HepG2 (cell line): Measurements from ENCODE around the gene ZBTB46. TPM values are rescaled to one million over a fixed set of nuclear protein-coding genes. Genes with fewer than 3 reads are reported as not detected.
A peak's percentile ranks its signal among the peaks of the same experiment; 100 is the strongest.
"Not testable (repeated sequence)": the region's sequence is repeated elsewhere in the genome, so short reads cannot be mapped to it uniquely, and the experiment has no call there.

Experiments
- ATAC-seq: fragments of 200-7000 bp; cut with Tn5 transposase; 3 replicates; pipeline ENCODE4 v1.9.1; 2020; ENCODE audit warnings: mild to moderate bottlenecking, moderate library complexity
- BruUV-seq: library from RNA; stranded (reverse); fragments of 400-500 nt; replicated peaks from 2 replicates; lab custom pipeline; 2021; lab: Mats Ljungman, UMichigan
- CTCF ChIA-PET: fragments of 300-600 bp; formaldehyde crosslinking; extraction: SDS; loops from one replicate; lab custom pipeline; 2021; ENCODE audit warnings: low total read pairs, inconsistent platforms, low intra/inter-chr PET ratio; lab: Yijun Ruan, JAX
- POLR2A ChIA-PET: fragments of 350-600 bp; sonication (Branson Sonifier 250); formaldehyde crosslinking; loops from one replicate; lab custom pipeline; 2020; ENCODE audit warnings: antibody characterized with exemption, inconsistent platforms; lab: Yijun Ruan, JAX
- DNase-seq: peaks from one replicate; pipeline ENCODE4 v3.0.0-alpha.2; 2015; ENCODE audit warnings: low spot score
- FAIRE-seq: peaks from 3 replicates; lab custom pipeline; 2011; peaks lifted over from hg19 to GRCh38; lab: Jason Lieb, UNC
- H2AFZ ChIP-seq: one replicate; pipeline ENCODE4 v1.6.1; 2011; ENCODE audit warnings: low read length, inconsistent platforms
- H3K27ac ChIP-seq: fragments of 300-600 bp; 3 replicates; pipeline ENCODE4 v1.8.0; 2011; ENCODE audit warnings: mixed run types, mild to moderate bottlenecking, mixed read lengths, low read length, inconsistent platforms; ENCODE audit not compliant: insufficient read depth; ENCODE audit errors: extremely low read length
- H3K27me3 ChIP-seq, 2 experiments: fragments of 200-600 bp in 1 of 2; 2 replicates in 1 of 2; 3 replicates in 1 of 2; pipeline versions ENCODE4 v1.6.0 to v1.8.0; 2011; ENCODE audit warnings: low read length in 2 of 2, mild to moderate bottlenecking in 2 of 2, moderate library complexity in 2 of 2, inconsistent platforms in 1 of 2; ENCODE audit not compliant: insufficient read depth in 2 of 2, control insufficient read depth in 1 of 2
- H3K36me3 ChIP-seq, 2 experiments: fragments of 200-600 bp in 1 of 2; replicated peaks in 1 of 2; 2 replicates in 1 of 2; 3 replicates in 1 of 2; pipeline versions ENCODE4 v1.5.1 to v1.8.0; 2011; ENCODE audit warnings: low read length in 2 of 2, inconsistent platforms in 1 of 2; ENCODE audit not compliant: insufficient read depth in 2 of 2, control insufficient read depth in 1 of 2
- H3K4me1 ChIP-seq: 2 replicates; pipeline ENCODE4 v1.5.1; 2012; ENCODE audit warnings: low read length, inconsistent platforms; ENCODE audit not compliant: insufficient read depth
- H3K4me2 ChIP-seq: 2 replicates; pipeline ENCODE4 v1.6.0; 2011; ENCODE audit warnings: low read depth, low read length, inconsistent platforms
- H3K4me3 ChIP-seq, 3 experiments: fragments of 200-600 bp in 1 of 3; sonication (generic), shearing (Covaris generic) in 1 of 3; replicated peaks in 1 of 3; 2 replicates each; pipeline ENCODE4 v1.5.1; 2011 to 2016; ENCODE audit warnings: low read length in 3 of 3, inconsistent platforms in 2 of 3, low read depth in 2 of 3, mild to moderate bottlenecking in 2 of 3, control low read depth in 1 of 3, mixed read lengths in 1 of 3; ENCODE audit not compliant: insufficient read depth in 1 of 3
- H3K79me2 ChIP-seq: one replicate; pipeline ENCODE4 v1.6.1; 2011; ENCODE audit warnings: low read length, inconsistent platforms; ENCODE audit not compliant: insufficient read depth
- H3K9ac ChIP-seq: 2 replicates; pipeline ENCODE4 v1.6.0; 2011; ENCODE audit warnings: mild to moderate bottlenecking, low read depth, low read length, inconsistent platforms; ENCODE audit not compliant: insufficient read depth
- H3K9me3 ChIP-seq: 2 replicates; pipeline ENCODE4 v1.5.1; 2012; ENCODE audit warnings: mild to moderate bottlenecking, low read length
- H4K20me1 ChIP-seq: 2 replicates; pipeline ENCODE4 v1.6.0; 2011; ENCODE audit warnings: inconsistent platforms, mild to moderate bottlenecking, low read length, moderate library complexity; ENCODE audit not compliant: insufficient read depth
- EED ChIP-seq: sonication (generic); formaldehyde crosslinking; IDR thresholded peaks from 2 replicates; pipeline ENCODE4 v1.5.0; 2020; ENCODE audit warnings: mild to moderate bottlenecking, missing genetic modification reagents
- PRPF4 ChIP-seq: fragments of 200-400 bp; formaldehyde crosslinking; IDR thresholded peaks from 2 replicates; pipeline ENCODE4 v1.6.1; 2016; ENCODE audit warnings: low read length, low read depth; ENCODE audit not compliant: poor library complexity, severe bottlenecking
- SAP130 ChIP-seq: IDR thresholded peaks from 2 replicates; pipeline ENCODE4 v1.6.1; 2016; ENCODE audit warnings: low read depth
- UBTF ChIP-seq: sonication (generic); formaldehyde crosslinking; IDR thresholded peaks from 2 replicates; pipeline ENCODE4 v1.4.0; 2020; ENCODE audit warnings: mild to moderate bottlenecking, missing genetic modification reagents
- YEATS4 ChIP-seq: sonication (generic); formaldehyde crosslinking; IDR thresholded peaks from 2 replicates; pipeline ENCODE4 v1.4.0; 2020; ENCODE audit warnings: missing genetic modification reagents, borderline replicate concordance
- ZNF501 ChIP-seq: sonication (generic); formaldehyde crosslinking; IDR thresholded peaks from 2 replicates; pipeline ENCODE4 v1.5.1; 2020; ENCODE audit warnings: mild to moderate bottlenecking, moderate library complexity, missing genetic modification reagents
- ZNF572 ChIP-seq: sonication (generic); formaldehyde crosslinking; IDR thresholded peaks from 2 replicates; pipeline ENCODE4 v1.5.1; 2020; ENCODE audit warnings: mild to moderate bottlenecking, missing genetic modification reagents
- WGBS: methylation state at CpG from one replicate; pipeline ENCODE4 v1.1.6; 2017; ENCODE audit warnings: low lambda C conversion rate; 5-methylcytosine and 5-hydroxymethylcytosine counted together
- in situ Hi-C: cut with HindIII; loops from 2 replicates; pipeline ENCODE4 v1.10.0; 2017; ENCODE audit warnings: low pct_unique_long_range_greater_than_20kb; ENCODE audit not compliant: extremely low pct_ligation_motif_present
- intact Hi-C: fragments of 100-400 bp; cut with micrococcal nuclease; formaldehyde crosslinking; loops from one replicate; pipeline ENCODE4 v1.10.0; 2022; ENCODE audit not compliant: unreplicated experiment
- polyA plus RNA-seq, 8 experiments: library from polyadenylated mRNA; depleted of rRNA in 3 of 8; stranded (reverse) in 7 of 8; unstranded in 1 of 8; fragments of >200 nt; fragmentation: Illumina TruSeq in 4 of 8; extraction: Trizol in 4 of 8; gene quantifications; 2 replicates each; pipeline versions ENCODE4 v1.2.1 to v1.2.3, GENCODE V29; 2011 to 2016; ENCODE audit warnings: low read depth in 4 of 8, missing spikeins in 1 of 8, mixed read lengths in 1 of 8; ENCODE audit not compliant: insufficient read depth in 1 of 8
- total RNA-seq, 5 experiments: library from RNA; depleted of rRNA; stranded (reverse); fragments of >200 nt; fragmentation: Illumina TruSeq; extraction: Trizol; gene quantifications; 2 replicates each; pipeline ENCODE4 v1.2.3, GENCODE V29; 2016; ENCODE audit warnings: low read depth in 1 of 5
- TF ChIP-seq, protein P1 (sequence below): sonication (generic); formaldehyde crosslinking; IDR thresholded peaks from 2 replicates; pipeline ENCODE4 v1.5.1; 2020; ENCODE audit warnings: mild to moderate bottlenecking, moderate library complexity, missing genetic modification reagents

The ZBTB46 gene
- total and polyA plus RNA-seq, 2 of the 13 experiments (the other 11 are each of a cell fraction or from before 2014, with no cell fraction given), result 1.6 to 13.5 TPM

- FAIRE-seq, in situ Hi-C loops, H3K27me3 ChIP-seq, ATAC-seq, H3K9me3 ChIP-seq, H4K20me1 ChIP-seq, DNase-seq, H2AFZ ChIP-seq, BruUV-seq, H3K9ac ChIP-seq, CTCF ChIA-PET, H3K27ac ChIP-seq: not testable (repeated sequence)
- WGBS, result 98% methylated on average over 13 of the region's 13 CpGs
- H3K4me2 ChIP-seq, result peak overlapping the region; percentile 30; the same call in 1 of the 2 replicates
- TF ChIP-seq ZNF501 (CRISPR knock-in tag) (peak; percentile 63; the same call in 1 of the 2 replicates), PRPF4 (peak; percentile 25), UBTF (CRISPR knock-in tag) (0 out of 2 replicates have a peak, but pooled peaks have one; percentile 2), SAP130 (0 out of 2 replicates have a peak, but pooled peaks have one; percentile 7), EED (CRISPR knock-in tag) (0 out of 2 replicates have a peak, but pooled peaks have one; percentile 44), ZNF572 (CRISPR knock-in tag) (0 out of 2 replicates have a peak, but pooled peaks have one; percentile 80), YEATS4 (CRISPR knock-in tag) (0 out of 2 replicates have a peak, but pooled peaks have one; percentile 15)
- TF ChIP-seq, protein P1, sequence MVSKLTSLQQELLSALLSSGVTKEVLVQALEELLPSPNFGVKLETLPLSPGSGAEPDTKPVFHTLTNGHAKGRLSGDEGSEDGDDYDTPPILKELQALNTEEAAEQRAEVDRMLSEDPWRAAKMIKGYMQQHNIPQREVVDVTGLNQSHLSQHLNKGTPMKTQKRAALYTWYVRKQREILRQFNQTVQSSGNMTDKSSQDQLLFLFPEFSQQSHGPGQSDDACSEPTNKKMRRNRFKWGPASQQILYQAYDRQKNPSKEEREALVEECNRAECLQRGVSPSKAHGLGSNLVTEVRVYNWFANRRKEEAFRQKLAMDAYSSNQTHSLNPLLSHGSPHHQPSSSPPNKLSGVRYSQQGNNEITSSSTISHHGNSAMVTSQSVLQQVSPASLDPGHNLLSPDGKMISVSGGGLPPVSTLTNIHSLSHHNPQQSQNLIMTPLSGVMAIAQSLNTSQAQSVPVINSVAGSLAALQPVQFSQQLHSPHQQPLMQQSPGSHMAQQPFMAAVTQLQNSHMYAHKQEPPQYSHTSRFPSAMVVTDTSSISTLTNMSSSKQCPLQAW, result peak; percentile 33; the same call in 1 of the 2 replicates
- peaks cover 48% of the 10 kb centered on the region for H3K79me2 ChIP-seq
- H3K4me1 ChIP-seq, result peaks cover 42% of the 10 kb centered on the region
- POLR2A ChIA-PET, result interaction anchor here (3.9 to 4.6 kb wide), 3 partner anchors 12 to 90 kb away, joined by 43 to 71 read pairs (median 59); partner anchors contain the start of genes DNAJC5 and UCKL1
- H3K36me3 ChIP-seq, result peaks cover 14 to 41% of the 10 kb centered on the region in 2 experiments
- H3K4me3 ChIP-seq, result 0 out of 6 replicates have a peak overlapping the region, but pooled peaks of 1 of the 3 experiments have one; percentile 96
- intact Hi-C loops, result loop anchor here (10.0 kb wide), 1 partner anchor 122 kb away; no protein-coding TSS in a partner anchor
These were observed 36.0 kb upstream of the ZBTB46 start for GRCh38 chr20:63867042-63867441.
